ENCODE measurements around the gene RTN1.

RTN1 gene

GRCh38 chr14:59678352-59678751 is 192.2 kb downstream of the RTN1 start:
- Histone ChIP-seq H3F3A (ENCODE audit: insufficient read depth, low read length) (no peaks in the 10 kb centered on the region), H3K79me2 (ENCODE audit: insufficient read depth, low read length) (no peaks in the 10 kb centered on the region), H3K27me3 (ENCODE audit: insufficient read depth, low read length) (no peaks in the 10 kb centered on the region), H3K36me3 (ENCODE audit: insufficient read depth, low read length) (no peaks in the 10 kb centered on the region), H3K9me3 (ENCODE audit: low read length) (no peaks in the 10 kb centered on the region), H2AFZ (ENCODE audit: low read length) (no peak overlapping the region), H3K9me2 (ENCODE audit: low read depth, low read length) (no peaks in the 10 kb centered on the region), H3K27ac (ENCODE audit: low read depth, low read length, poor library complexity, severe bottlenecking) (no peak overlapping the region), H3K4me3 (ENCODE audit: low read depth, low read length, poor library complexity, severe bottlenecking) (no peak overlapping the region), H4K20me1 (ENCODE audit: insufficient read depth, low read length) (no peaks in the 10 kb centered on the region), H3K9ac (ENCODE audit: low read length) (no peak overlapping the region), H3K4me2 (ENCODE audit: low read length) (no peak overlapping the region), H3K4me1 (ENCODE audit: insufficient read depth, low read length, severe bottlenecking) (no peaks in the 10 kb centered on the region)
- no peak for TF ChIP-seq CTCF (IDR thresholded peaks at IDR 0.05; ENCODE audit: low read length)
- no peak for TF ChIP-seq EZH2 (IDR thresholded peaks at IDR 0.05; ENCODE audit: borderline replicate concordance, low read length)

- H3K36me3 ChIP-seq (ENCODE audit: insufficient read depth, low read length): no peaks in the 10 kb centered on the region
- H3K79me2 ChIP-seq (ENCODE audit: insufficient read depth, low read length): no peaks in the 10 kb centered on the region
- H3K9ac ChIP-seq (ENCODE audit: low read length): no peak overlapping the region
- H3K4me2 ChIP-seq (ENCODE audit: low read length): no peak overlapping the region
- H3K4me1 ChIP-seq (ENCODE audit: insufficient read depth, low read length, severe bottlenecking): no peaks in the 10 kb centered on the region
- no peak for TF ChIP-seq CTCF (IDR thresholded peaks at IDR 0.05; ENCODE audit: low read length)
- TF ChIP-seq EZH2 (IDR thresholded peaks at IDR 0.05; ENCODE audit: borderline replicate concordance, low read length): no peak
- H3K9me2 ChIP-seq (ENCODE audit: low read depth, low read length): no peaks in the 10 kb centered on the region
- no peak overlapping the region for H3K27ac ChIP-seq (ENCODE audit: low read depth, low read length, poor library complexity, severe bottlenecking)
- H4K20me1 ChIP-seq (ENCODE audit: insufficient read depth, low read length): no peaks in the 10 kb centered on the region
- H3K4me3 ChIP-seq (ENCODE audit: low read depth, low read length, poor library complexity, severe bottlenecking): no peak overlapping the region
- no peaks in the 10 kb centered on the region for H3K27me3 ChIP-seq (ENCODE audit: insufficient read depth, low read length)
- no peaks in the 10 kb centered on the region for H3K9me3 ChIP-seq (ENCODE audit: low read length)
- no peaks in the 10 kb centered on the region for H3F3A ChIP-seq (ENCODE audit: insufficient read depth, low read length)
- H2AFZ ChIP-seq (ENCODE audit: low read length): no peak overlapping the region
These were observed 192.8 kb downstream of the RTN1 start for GRCh38 chr14:59677771-59678231.

GRCh38 chr14:59675394-59675793 is 195.2 kb downstream of the RTN1 start:
- Histone ChIP-seq H3K27ac (ENCODE audit: low read depth, low read length, poor library complexity, severe bottlenecking) (no peak overlapping the region), H4K20me1 (ENCODE audit: insufficient read depth, low read length) (no peaks in the 10 kb centered on the region), H3K4me2 (ENCODE audit: low read length) (no peak overlapping the region), H3K79me2 (ENCODE audit: insufficient read depth, low read length) (no peaks in the 10 kb centered on the region), H3K36me3 (ENCODE audit: insufficient read depth, low read length) (no peaks in the 10 kb centered on the region), H3K27me3 (ENCODE audit: insufficient read depth, low read length) (no peaks in the 10 kb centered on the region), H2AFZ (ENCODE audit: low read length) (no peak overlapping the region), H3K9me3 (ENCODE audit: low read length) (no peaks in the 10 kb centered on the region), H3K4me3 (ENCODE audit: low read depth, low read length, poor library complexity, severe bottlenecking) (no peak overlapping the region), H3F3A (ENCODE audit: insufficient read depth, low read length) (no peaks in the 10 kb centered on the region), H3K9ac (ENCODE audit: low read length) (no peak overlapping the region), H3K9me2 (ENCODE audit: low read depth, low read length) (no peaks in the 10 kb centered on the region), H3K4me1 (ENCODE audit: insufficient read depth, low read length, severe bottlenecking) (no peaks in the 10 kb centered on the region)
- TF ChIP-seq EZH2 (IDR thresholded peaks at IDR 0.05; ENCODE audit: borderline replicate concordance, low read length) (no peak), CTCF (IDR thresholded peaks at IDR 0.05; ENCODE audit: low read length) (no peak)

Measured in OCI-LY1 (cell line).